Sigmoid colon (tissue), 4 donors: ENCODE data around the gene PPME1.

ENCODE experiments used
- CTCF ChIP-seq, 4 experiments: fragments of 450-650 bp in 3 of 4; fragments of 200-600 bp in 1 of 4; IDR thresholded peaks; one replicate each; pipeline ENCODE4 v1.5.1; 2016 to 2019; ENCODE audit warnings: antibody characterized with exemption in 4 of 4, mild to moderate bottlenecking in 3 of 4, moderate library complexity in 2 of 4
- EP300 ChIP-seq, 4 donors: sonication (generic); formaldehyde crosslinking; IDR thresholded peaks; one replicate each; pipeline ENCODE4 v1.6.1; 2017; ENCODE audit warnings: antibody characterized with exemption in 4 of 4
- POLR2A ChIP-seq, 2 donors: fragments of 450-650 bp; IDR thresholded peaks; one replicate each; pipeline ENCODE4 v1.6.1; 2016; ENCODE audit warnings: antibody characterized with exemption in 2 of 2, mild to moderate bottlenecking in 2 of 2, moderate library complexity in 2 of 2

GRCh38 chr11:74297484-74297883 is 126.4 kb downstream of the PPME1 start:
- no peak for TF ChIP-seq POLR2A (IDR thresholded peaks at IDR 0.05)
- no peak for TF ChIP-seq CTCF (IDR thresholded peaks at IDR 0.05)
- TF ChIP-seq EP300 (IDR thresholded peaks at IDR 0.05): no peak
